H9 (cell line): ENCODE measurements around the gene MRPS18B. TPM values are rescaled to one million over a fixed set of nuclear protein-coding genes. Genes with fewer than 3 reads are reported as not detected.
A peak's percentile ranks its signal among the peaks of the same experiment; 100 is the strongest.

Experiments
- DNase-seq: peaks from one replicate; pipeline ENCODE4 v3.0.0-alpha.2; 2017
- H2AFZ ChIP-seq: one replicate; pipeline ENCODE4 v1.6.1; 2013; ENCODE audit warnings: mild to moderate bottlenecking, low read length, control low read depth, moderate library complexity
- H2AK5ac ChIP-seq: 2 replicates; pipeline ENCODE4 v1.6.1; 2013; ENCODE audit warnings: low read length, control low read depth, mixed read lengths; ENCODE audit not compliant: insufficient read length
- H2BK120ac ChIP-seq: one replicate; pipeline ENCODE4 v1.6.1; 2013; ENCODE audit warnings: low read depth, mild to moderate bottlenecking, low read length, control low read depth, inconsistent platforms; ENCODE audit not compliant: poor library complexity, severe bottlenecking
- H2BK12ac ChIP-seq: 2 replicates; pipeline ENCODE4 v1.6.1; 2013; ENCODE audit warnings: low read length, control low read depth, mixed read lengths, low read depth; ENCODE audit not compliant: insufficient read length
- H2BK15ac ChIP-seq: 2 replicates; pipeline ENCODE4 v1.6.1; 2013; ENCODE audit warnings: low read depth, low read length, control low read depth
- H2BK20ac ChIP-seq: one replicate; pipeline ENCODE4 v1.6.1; 2013; ENCODE audit warnings: low read depth, mild to moderate bottlenecking, low read length, control low read depth, inconsistent platforms; ENCODE audit not compliant: poor library complexity, severe bottlenecking
- H2BK5ac ChIP-seq: 2 replicates; pipeline ENCODE4 v1.6.1; 2013; ENCODE audit warnings: low read length, control low read depth, mixed read lengths; ENCODE audit not compliant: insufficient read length
- H3K14ac ChIP-seq: 2 replicates; pipeline ENCODE4 v1.6.1; 2013; ENCODE audit warnings: low read length, control low read depth; ENCODE audit not compliant: insufficient read depth
- H3K18ac ChIP-seq: 2 replicates; pipeline ENCODE4 v1.6.1; 2013; ENCODE audit warnings: low read depth, mild to moderate bottlenecking, mixed read lengths, low read length, control low read depth; ENCODE audit not compliant: insufficient read length
- H3K23ac ChIP-seq: 2 replicates; pipeline ENCODE4 v1.6.1; 2013; ENCODE audit warnings: low read length, control low read depth, mixed read lengths, low read depth; ENCODE audit not compliant: insufficient read length
- H3K23me2 ChIP-seq: 2 replicates; pipeline ENCODE4 v1.6.1; 2013; ENCODE audit warnings: low read depth, mild to moderate bottlenecking, mixed read lengths, low read length, control low read depth; ENCODE audit not compliant: insufficient read length, poor library complexity, severe bottlenecking
- H3K27ac ChIP-seq: 2 replicates; pipeline ENCODE4 v1.5.1; 2013; ENCODE audit warnings: low read length, control low read depth, mixed read lengths, low read depth; ENCODE audit not compliant: insufficient read length
- H3K27me3 ChIP-seq: 2 replicates; pipeline ENCODE4 v1.6.1; 2013; ENCODE audit warnings: low read length, control low read depth, inconsistent platforms; ENCODE audit not compliant: insufficient read depth
- H3K4ac ChIP-seq: 2 replicates; pipeline ENCODE4 v1.6.1; 2013; ENCODE audit warnings: low read depth, mild to moderate bottlenecking, control low read depth, inconsistent platforms, low read length, moderate library complexity
- H3K4me1 ChIP-seq: 2 replicates; pipeline ENCODE4 v1.6.1; 2013; ENCODE audit warnings: low read length, control low read depth, inconsistent platforms; ENCODE audit not compliant: insufficient read depth
- H3K4me2 ChIP-seq: 2 replicates; pipeline ENCODE4 v1.6.1; 2013; ENCODE audit warnings: low read length, control low read depth, mixed read lengths; ENCODE audit not compliant: insufficient read length, insufficient read depth
- H3K56ac ChIP-seq: 2 replicates; pipeline ENCODE4 v1.6.1; 2013; ENCODE audit warnings: low read depth, mild to moderate bottlenecking, mixed read lengths, low read length, control low read depth; ENCODE audit not compliant: insufficient read length
- H3K79me1 ChIP-seq: 2 replicates; pipeline ENCODE4 v1.6.1; 2013; ENCODE audit warnings: low read depth, mild to moderate bottlenecking, moderate library complexity, low read length, control low read depth, inconsistent platforms; ENCODE audit not compliant: insufficient read depth, poor library complexity, severe bottlenecking
- H3K79me2 ChIP-seq: 2 replicates; pipeline ENCODE4 v1.6.1; 2013; ENCODE audit warnings: low read length, control low read depth, inconsistent platforms; ENCODE audit not compliant: insufficient read depth
- H3K9ac ChIP-seq: 2 replicates; pipeline ENCODE4 v1.6.1; 2013; ENCODE audit warnings: low read length, control low read depth, mixed read lengths; ENCODE audit not compliant: insufficient read length; ENCODE audit errors: extremely low read depth
- H3K9me3 ChIP-seq: one replicate; pipeline ENCODE4 v1.6.1; 2013; ENCODE audit warnings: low read depth, low read length, inconsistent platforms; ENCODE audit not compliant: control insufficient read depth
- H3T11ph ChIP-seq: one replicate; pipeline ENCODE4 v1.6.1; 2013; ENCODE audit warnings: mild to moderate bottlenecking, low read length, control low read depth, inconsistent platforms
- H4K20me1 ChIP-seq: one replicate; pipeline ENCODE4 v1.6.1; 2013; ENCODE audit not compliant: control insufficient read depth, insufficient read length, insufficient read depth
- H4K5ac ChIP-seq: 2 replicates; pipeline ENCODE4 v1.6.1; 2013; ENCODE audit warnings: low read depth, mild to moderate bottlenecking, mixed read lengths, low read length, control low read depth; ENCODE audit not compliant: insufficient read length
- H4K8ac ChIP-seq: replicated peaks from 2 replicates; pipeline ENCODE4 v1.6.1; 2013; ENCODE audit warnings: low read length, control low read depth, mixed read lengths, low read depth; ENCODE audit not compliant: insufficient read length
- H4K91ac ChIP-seq: 2 replicates; pipeline ENCODE4 v1.6.1; 2013; ENCODE audit warnings: low read depth, mild to moderate bottlenecking, moderate library complexity, mixed read lengths, low read length, control low read depth; ENCODE audit not compliant: insufficient read length
- H3K27ac Mint-ChIP-seq, 3 experiments: 2 replicates in 2 of 3; 3 replicates in 1 of 3; pipeline ENCODE4 v1.8.0; 2020 to 2021; ENCODE audit warnings: mixed read lengths in 3 of 3, mild to moderate bottlenecking in 1 of 3, moderate library complexity in 1 of 3
- H3K27me3 Mint-ChIP-seq: 2 replicates; pipeline ENCODE4 v1.8.0; 2021; ENCODE audit warnings: low read depth, mild to moderate bottlenecking, moderate library complexity, mixed read lengths
- H3K36me3 Mint-ChIP-seq, 3 experiments: 2 replicates in 2 of 3; 3 replicates in 1 of 3; pipeline ENCODE4 v1.8.0; 2020 to 2021; ENCODE audit warnings: low read depth in 3 of 3, mixed read lengths in 3 of 3; ENCODE audit not compliant: insufficient read depth in 1 of 3
- H3K4me1 Mint-ChIP-seq, 2 experiments: 2 replicates each; pipeline ENCODE4 v1.8.0; 2020; ENCODE audit warnings: mixed read lengths in 2 of 2
- H3K4me3 Mint-ChIP-seq, 2 experiments: 2 replicates in 1 of 2; 3 replicates in 1 of 2; pipeline ENCODE4 v1.8.0; 2020 to 2021; ENCODE audit warnings: mild to moderate bottlenecking in 2 of 2, mixed read lengths in 2 of 2, moderate library complexity in 1 of 2
- H3K9me3 Mint-ChIP-seq, 2 experiments: 2 replicates in 1 of 2; 3 replicates in 1 of 2; pipeline ENCODE4 v1.8.0; 2020; ENCODE audit warnings: mild to moderate bottlenecking in 2 of 2, mixed read lengths in 2 of 2, moderate library complexity in 1 of 2
- WGBS: extraction: QIAGEN DNeasy Blood & Tissue Kit; methylation state at CpG from one replicate; pipeline ENCODE4 v1.1.7; 2013; ENCODE audit warnings: missing lambda C conversion rate, low lambda C conversion rate, mixed read lengths; ENCODE audit not compliant: insufficient read length; ENCODE audit errors: extremely low coverage; 5-methylcytosine and 5-hydroxymethylcytosine counted together
- total RNA-seq: library from RNA; stranded (reverse); gene quantifications from 2 replicates; pipeline ENCODE4 v1.2.1, GENCODE V29; 2021
- TF ChIP-seq, protein P1 (sequence below): fragments of 200-600 bp; sonication (generic); conservative IDR thresholded peaks from 3 replicates; pipeline ENCODE4 v1.8.0; 2021; ENCODE audit warnings: antibody characterized with exemption, mild to moderate bottlenecking

MRPS18B gene
- total RNA-seq, 1 experiment from 2014 or later = 54.0 TPM

- Histone ChIP-seq H2BK15ac (no peak overlapping the region), H3K4me1 (peaks cover 4% of the 10 kb centered on the region; the same call in 1 of the 2 replicates), H3K23ac (no peak overlapping the region), H2BK5ac (no peak overlapping the region), H4K20me1 (no peaks in the 10 kb centered on the region), H3T11ph (no peak overlapping the region), H4K91ac (no peak overlapping the region), H3K9me3 (no peaks in the 10 kb centered on the region), H3K23me2 (peaks cover 15% of the 10 kb centered on the region), H2BK20ac (no peak overlapping the region), H3K4me2 (no peak overlapping the region), H2BK120ac (no peak overlapping the region), H3K18ac (no peak overlapping the region), H3K56ac (no peak overlapping the region), H4K8ac (no peak overlapping the region), H2BK12ac (no peak overlapping the region), H3K4ac (no peak overlapping the region), H3K9ac (no peak overlapping the region), H3K79me2 (peaks cover 2% of the 10 kb centered on the region; the same call in 1 of the 2 replicates), H2AFZ (no peak overlapping the region), H3K27ac (no peak overlapping the region), H3K79me1 (no peaks in the 10 kb centered on the region), H3K27me3 (no peaks in the 10 kb centered on the region), H2AK5ac (no peak overlapping the region), H3K14ac (no peak overlapping the region), H4K5ac (no peak overlapping the region)
- TF ChIP-seq, protein P1, sequence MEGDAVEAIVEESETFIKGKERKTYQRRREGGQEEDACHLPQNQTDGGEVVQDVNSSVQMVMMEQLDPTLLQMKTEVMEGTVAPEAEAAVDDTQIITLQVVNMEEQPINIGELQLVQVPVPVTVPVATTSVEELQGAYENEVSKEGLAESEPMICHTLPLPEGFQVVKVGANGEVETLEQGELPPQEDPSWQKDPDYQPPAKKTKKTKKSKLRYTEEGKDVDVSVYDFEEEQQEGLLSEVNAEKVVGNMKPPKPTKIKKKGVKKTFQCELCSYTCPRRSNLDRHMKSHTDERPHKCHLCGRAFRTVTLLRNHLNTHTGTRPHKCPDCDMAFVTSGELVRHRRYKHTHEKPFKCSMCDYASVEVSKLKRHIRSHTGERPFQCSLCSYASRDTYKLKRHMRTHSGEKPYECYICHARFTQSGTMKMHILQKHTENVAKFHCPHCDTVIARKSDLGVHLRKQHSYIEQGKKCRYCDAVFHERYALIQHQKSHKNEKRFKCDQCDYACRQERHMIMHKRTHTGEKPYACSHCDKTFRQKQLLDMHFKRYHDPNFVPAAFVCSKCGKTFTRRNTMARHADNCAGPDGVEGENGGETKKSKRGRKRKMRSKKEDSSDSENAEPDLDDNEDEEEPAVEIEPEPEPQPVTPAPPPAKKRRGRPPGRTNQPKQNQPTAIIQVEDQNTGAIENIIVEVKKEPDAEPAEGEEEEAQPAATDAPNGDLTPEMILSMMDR = no peak
- H3K27me3 Mint-ChIP-seq = no peaks in the 10 kb centered on the region; the same call in 1 of the 2 replicates
- H3K4me1 Mint-ChIP-seq = peaks cover 31 to 39% of the 10 kb centered on the region in 2 experiments
- no CpG with 5 or more reads among the region's 6 CpGs for WGBS
- peak overlapping the region in 2 of 3 experiments; percentile 48 to 85; a peak in 2 of 7 replicates for H3K27ac Mint-ChIP-seq
- DNase-seq = no peak
- H3K36me3 Mint-ChIP-seq = peaks cover 39 to 78% (median 62%) of the 10 kb centered on the region in 3 experiments
- peak overlapping the region; percentile 27 to 28; a peak in 2 of 5 replicates for H3K4me3 Mint-ChIP-seq
- H3K9me3 Mint-ChIP-seq = peaks cover 8 to 12% of the 10 kb centered on the region in 2 experiments; a peak in 3 of 5 replicates
Measured at GRCh38 chr6:30612687-30613248, 4.9 kb upstream of the MRPS18B start.
